HG02870 (cell line): ENCODE data around the gene RBM14.

Source experiments
- ATAC-seq: cut with Tn5 transposase; IDR thresholded peaks from one replicate; pipeline ENCODE4 v1.9.1; 2021; ENCODE audit warnings: mild to moderate bottlenecking, moderate library complexity; ENCODE audit not compliant: unreplicated experiment

Gene RBM14

GRCh38 chr11:66676282-66676919 lies 60.0 kb downstream of the RBM14 start:
- no peak for ATAC-seq
